ENCODE results near the gene COX6B1.
A peak's percentile ranks its signal among the peaks of the same experiment; 100 is the strongest.
"Not testable (repeated sequence)": the region's sequence is repeated elsewhere in the genome, so short reads cannot be mapped to it uniquely, and the experiment has no call there.

Gene COX6B1

GRCh38 chr19:35648017-35648961 lies at the start of gene COX6B1:
Gene COX6B1, plus strand, starts transcription at chr19:35648323. Its CDS starts 2,921 bp downstream, at chr19:35651244.
- Histone ChIP-seq H3K4me3 (ENCODE audit: low read length in 2 of 2) (peak within 1 kb of the TSS; percentile 81 to 95), H3K9me3 (ENCODE audit: control insufficient read depth in 2 of 2, low read length in 2 of 2) (no peaks in the 10 kb centered on the region), H3K27me3 (ENCODE audit: control insufficient read depth in 1 of 2, insufficient read depth in 2 of 2, low read length in 2 of 2) (no peaks in the 10 kb centered on the region), H3K9ac (ENCODE audit: low read length in 2 of 2) (peak within 1 kb of the TSS; percentile 89 to 95), H3K4me1 (ENCODE audit: control insufficient read depth, insufficient read depth, low read length) (peaks cover 32% of the 10 kb centered on the region), H3K36me3 (ENCODE audit: control insufficient read depth in 2 of 2, insufficient read depth in 2 of 2, low read length in 2 of 2) (peaks cover 4 to 5% of the 10 kb centered on the region in 2 donors), H3K27ac (ENCODE audit: low read length) (peak within 1 kb of the TSS; percentile 86)

GRCh38 chr19:35601971-35602370 lies 46.2 kb upstream of the COX6B1 start:
- Histone ChIP-seq H3K36me3 (ENCODE audit: control insufficient read depth in 2 of 2, insufficient read depth in 2 of 2, low read length in 2 of 2) (no peaks in the 10 kb centered on the region), H3K4me1 (ENCODE audit: control insufficient read depth, insufficient read depth, low read length) (no peaks in the 10 kb centered on the region), H3K9me3 (ENCODE audit: control insufficient read depth in 2 of 2, low read length in 2 of 2) (no peaks in the 10 kb centered on the region), H3K27me3 (ENCODE audit: control insufficient read depth in 1 of 2, insufficient read depth in 2 of 2, low read length in 2 of 2) (peaks cover 0 to 2% of the 10 kb centered on the region in 2 donors), H3K9ac (ENCODE audit: low read length in 2 of 2) (no peak overlapping the region), H3K4me3 (ENCODE audit: low read length in 2 of 2) (no peak overlapping the region), H3K27ac (ENCODE audit: low read length) (no peak overlapping the region)

DNA sequence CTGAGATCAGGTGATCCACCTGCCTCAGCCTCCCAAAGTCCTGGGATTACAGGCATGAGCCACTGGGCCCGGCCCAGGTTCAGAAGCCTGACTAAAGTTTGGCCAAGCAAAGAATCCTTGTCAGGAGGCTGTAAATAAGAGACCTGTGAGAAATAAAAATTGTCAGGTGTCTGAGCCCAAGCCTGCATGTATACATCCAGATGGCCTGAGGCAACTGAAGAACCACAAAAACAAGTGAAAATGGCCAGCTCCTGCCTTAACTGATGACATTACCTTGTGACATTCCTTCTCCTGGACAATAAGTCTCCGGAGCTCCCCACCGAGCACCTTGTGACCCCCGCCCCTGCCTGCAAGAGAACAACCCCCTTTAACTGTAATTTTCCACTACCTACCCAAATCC lies 43.7 kb upstream of the COX6B1 start:
- H3K27me3 ChIP-seq (ENCODE audit: control insufficient read depth in 1 of 2, insufficient read depth in 2 of 2, low read length in 2 of 2); H3K9ac ChIP-seq (ENCODE audit: low read length in 2 of 2); H3K9me3 ChIP-seq (ENCODE audit: control insufficient read depth in 2 of 2, low read length in 2 of 2): not testable (repeated sequence)

DNA sequence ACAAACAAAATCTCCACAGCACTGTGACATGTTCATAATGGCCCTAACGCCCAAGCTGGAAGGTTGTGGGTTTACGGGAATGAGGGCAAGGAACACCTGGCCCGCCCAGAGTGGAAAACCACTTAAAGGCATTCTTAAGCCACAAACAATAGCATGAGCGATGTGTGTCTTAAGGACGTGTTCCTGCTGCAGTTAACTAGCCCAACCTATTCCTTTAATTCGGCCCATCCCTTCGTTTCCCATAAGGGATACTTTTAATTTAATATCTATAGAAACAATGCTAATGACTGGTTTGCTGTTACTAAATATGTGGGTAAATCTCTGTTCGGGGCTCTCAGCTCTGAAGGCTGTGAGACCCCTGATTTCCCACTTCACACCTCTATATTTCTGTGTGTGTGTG lies 41.0 kb upstream of the COX6B1 start:
- not testable (repeated sequence) for H3K9ac ChIP-seq (ENCODE audit: low read length in 2 of 2); H3K4me1 ChIP-seq (ENCODE audit: control insufficient read depth, insufficient read depth, low read length); H3K36me3 ChIP-seq (ENCODE audit: control insufficient read depth in 2 of 2, insufficient read depth in 2 of 2, low read length in 2 of 2); H3K4me3 ChIP-seq (ENCODE audit: low read length in 2 of 2); H3K9me3 ChIP-seq (ENCODE audit: control insufficient read depth in 2 of 2, low read length in 2 of 2); H3K27me3 ChIP-seq (ENCODE audit: control insufficient read depth in 1 of 2, insufficient read depth in 2 of 2, low read length in 2 of 2); H3K27ac ChIP-seq (ENCODE audit: low read length)

More for the DNA sequence above, 43.7 kb upstream of the COX6B1 start:
- not testable (repeated sequence) for H3K36me3 ChIP-seq (ENCODE audit: control insufficient read depth in 2 of 2, insufficient read depth in 2 of 2, low read length in 2 of 2); H3K4me3 ChIP-seq (ENCODE audit: low read length in 2 of 2); H3K27ac ChIP-seq (ENCODE audit: low read length); H3K4me1 ChIP-seq (ENCODE audit: control insufficient read depth, insufficient read depth, low read length)

- no peak overlapping the region for H3K27ac ChIP-seq (ENCODE audit: low read length)
- peaks cover 0 to 5% of the 10 kb centered on the region in 2 donors for H3K9me3 ChIP-seq (ENCODE audit: control insufficient read depth in 2 of 2, low read length in 2 of 2)
- peaks cover 5% of the 10 kb centered on the region for H3K4me1 ChIP-seq (ENCODE audit: control insufficient read depth, insufficient read depth, low read length)
- H3K36me3 ChIP-seq (ENCODE audit: control insufficient read depth in 2 of 2, insufficient read depth in 2 of 2, low read length in 2 of 2): no peaks in the 10 kb centered on the region
- H3K9ac ChIP-seq (ENCODE audit: low read length in 2 of 2): no peak overlapping the region
- no peaks in the 10 kb centered on the region for H3K27me3 ChIP-seq (ENCODE audit: control insufficient read depth in 1 of 2, insufficient read depth in 2 of 2, low read length in 2 of 2)
- H3K4me3 ChIP-seq (ENCODE audit: low read length in 2 of 2): no peak overlapping the region
These were observed 40.5 kb upstream of the COX6B1 start for GRCh38 chr19:35607661-35608060.

- Histone ChIP-seq H3K4me1 (ENCODE audit: control insufficient read depth, insufficient read depth, low read length) (peaks cover 9% of the 10 kb centered on the region), H3K9me3 (ENCODE audit: control insufficient read depth in 2 of 2, low read length in 2 of 2) (peaks cover 0 to 5% of the 10 kb centered on the region in 2 donors)
These were observed 39.9 kb upstream of the COX6B1 start for GRCh38 chr19:35608251-35608650.

DNA sequence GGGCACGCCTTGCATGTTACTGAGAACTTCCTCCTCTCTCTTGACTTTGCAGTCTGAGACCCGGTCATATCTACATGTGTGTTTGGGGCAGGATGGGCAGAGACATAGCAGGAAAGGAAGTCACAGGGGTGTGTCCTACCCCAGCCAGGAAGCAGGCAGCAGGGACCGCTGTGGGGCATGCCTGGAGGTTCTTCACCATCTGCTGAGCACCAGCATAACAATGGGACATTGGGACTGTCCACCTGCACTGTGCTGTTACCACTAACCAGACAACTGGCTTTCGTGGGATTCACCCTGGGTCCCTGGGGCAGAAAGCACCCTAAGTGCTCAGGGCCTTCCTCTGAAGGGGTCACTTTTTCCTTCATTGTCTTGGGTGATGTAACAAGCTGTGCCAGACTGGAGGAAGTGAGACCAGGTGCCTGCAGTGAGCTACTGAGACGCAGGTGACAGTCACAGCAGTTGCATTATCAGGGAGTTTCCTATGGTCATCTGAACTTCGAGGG lies 38.2 kb upstream of the COX6B1 start:
- no peak overlapping the region for H3K27ac ChIP-seq (ENCODE audit: low read length)
- peaks cover 9% of the 10 kb centered on the region for H3K4me1 ChIP-seq (ENCODE audit: control insufficient read depth, insufficient read depth, low read length)
- H3K36me3 ChIP-seq (ENCODE audit: control insufficient read depth in 2 of 2, insufficient read depth in 2 of 2, low read length in 2 of 2): no peaks in the 10 kb centered on the region
- no peak overlapping the region for H3K9ac ChIP-seq (ENCODE audit: low read length in 2 of 2)
- H3K4me3 ChIP-seq (ENCODE audit: low read length in 2 of 2): no peak overlapping the region
- peaks cover 0 to 5% of the 10 kb centered on the region in 2 donors for H3K9me3 ChIP-seq (ENCODE audit: control insufficient read depth in 2 of 2, low read length in 2 of 2)
- H3K27me3 ChIP-seq (ENCODE audit: control insufficient read depth in 1 of 2, insufficient read depth in 2 of 2, low read length in 2 of 2): no peaks in the 10 kb centered on the region

More at GRCh38 chr19:35608251-35608650, 39.9 kb upstream of the COX6B1 start:
- no peaks in the 10 kb centered on the region for H3K27me3 ChIP-seq (ENCODE audit: control insufficient read depth in 1 of 2, insufficient read depth in 2 of 2, low read length in 2 of 2)
- no peak overlapping the region for H3K27ac ChIP-seq (ENCODE audit: low read length)
- no peak overlapping the region for H3K4me3 ChIP-seq (ENCODE audit: low read length in 2 of 2)
- H3K9ac ChIP-seq (ENCODE audit: low read length in 2 of 2): no peak overlapping the region
- no peaks in the 10 kb centered on the region for H3K36me3 ChIP-seq (ENCODE audit: control insufficient read depth in 2 of 2, insufficient read depth in 2 of 2, low read length in 2 of 2)

GRCh38 chr19:35612224-35612558 lies 35.9 kb upstream of the COX6B1 start:
- Histone ChIP-seq H3K27ac (ENCODE audit: low read length) (no peak overlapping the region), H3K9ac (ENCODE audit: low read length in 2 of 2) (peak overlapping the region in 1 of 2 donors; percentile 71), H3K27me3 (ENCODE audit: control insufficient read depth in 1 of 2, insufficient read depth in 2 of 2, low read length in 2 of 2) (no peaks in the 10 kb centered on the region), H3K4me3 (ENCODE audit: low read length in 2 of 2) (peak overlapping the region; percentile 66 to 91), H3K4me1 (ENCODE audit: control insufficient read depth, insufficient read depth, low read length) (peaks cover 9% of the 10 kb centered on the region), H3K36me3 (ENCODE audit: control insufficient read depth in 2 of 2, insufficient read depth in 2 of 2, low read length in 2 of 2) (peaks cover 0 to 10% of the 10 kb centered on the region in 2 donors), H3K9me3 (ENCODE audit: control insufficient read depth in 2 of 2, low read length in 2 of 2) (peaks cover 0 to 5% of the 10 kb centered on the region in 2 donors)

GRCh38 chr19:35612559-35613321 lies 35.4 kb upstream of the COX6B1 start, which contains the start of gene HAUS5:
Gene HAUS5, plus strand, starts transcription at chr19:35612735. Its CDS starts 60 bp downstream, at chr19:35612795.
- Histone ChIP-seq H3K4me3 (ENCODE audit: low read length in 2 of 2) (peak within 1 kb of the TSS; percentile 66 to 91), H3K36me3 (ENCODE audit: control insufficient read depth in 2 of 2, insufficient read depth in 2 of 2, low read length in 2 of 2) (peaks cover 0 to 10% of the 10 kb centered on the region in 2 donors), H3K9me3 (ENCODE audit: control insufficient read depth in 2 of 2, low read length in 2 of 2) (peaks cover 0 to 3% of the 10 kb centered on the region in 2 donors), H3K4me1 (ENCODE audit: control insufficient read depth, insufficient read depth, low read length) (peaks cover 9% of the 10 kb centered on the region), H3K9ac (ENCODE audit: low read length in 2 of 2) (peak within 1 kb of the TSS; percentile 71 to 93), H3K27me3 (ENCODE audit: control insufficient read depth in 1 of 2, insufficient read depth in 2 of 2, low read length in 2 of 2) (no peaks in the 10 kb centered on the region), H3K27ac (ENCODE audit: low read length) (peak within 1 kb of the TSS; percentile 46)

DNA sequence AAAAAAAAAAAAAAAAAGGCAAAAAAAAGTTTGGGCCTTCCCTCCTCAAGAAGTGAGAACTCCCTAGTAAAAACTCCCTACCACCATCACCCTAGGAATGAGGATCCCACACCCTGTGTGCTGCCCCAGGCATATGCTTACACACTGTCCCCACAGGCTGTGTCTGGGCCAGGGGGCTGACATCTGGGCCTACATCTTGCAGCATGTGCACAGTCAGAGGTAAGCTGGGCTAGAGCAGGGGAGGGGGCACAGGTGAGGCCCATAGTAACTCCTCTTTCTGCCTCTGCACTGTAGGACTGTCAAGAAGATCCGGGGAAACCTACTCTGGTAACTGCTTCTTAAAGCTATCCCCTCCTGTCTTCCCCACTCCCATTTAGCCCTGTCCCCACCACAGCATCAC lies 34.5 kb upstream of the COX6B1 start:
- Histone ChIP-seq H3K9me3 (ENCODE audit: control insufficient read depth in 2 of 2, low read length in 2 of 2) (no peaks in the 10 kb centered on the region), H3K4me1 (ENCODE audit: control insufficient read depth, insufficient read depth, low read length) (peaks cover 9% of the 10 kb centered on the region), H3K27me3 (ENCODE audit: control insufficient read depth in 1 of 2, insufficient read depth in 2 of 2, low read length in 2 of 2) (no peaks in the 10 kb centered on the region), H3K27ac (ENCODE audit: low read length) (no peak overlapping the region), H3K36me3 (ENCODE audit: control insufficient read depth in 2 of 2, insufficient read depth in 2 of 2, low read length in 2 of 2) (peaks cover 0 to 10% of the 10 kb centered on the region in 2 donors), H3K4me3 (ENCODE audit: low read length in 2 of 2) (no peak overlapping the region), H3K9ac (ENCODE audit: low read length in 2 of 2) (no peak overlapping the region)
